GM23338 (cell line): ENCODE data around the gene CNTNAP4.

ENCODE experiments used
- CTCF ChIP-seq, 2 experiments: fragments of 200-600 bp in 1 of 2; sonication (generic) in 1 of 2; conservative IDR thresholded peaks; 2 replicates each; pipeline versions ENCODE4 v1.5.1 to v1.6.1; 2016 to 2017; ENCODE audit warnings: antibody characterized with exemption in 2 of 2, low read depth in 2 of 2, mild to moderate bottlenecking in 2 of 2, moderate library complexity in 1 of 2
- EZH2 ChIP-seq: fragments of 200-600 bp; sonication (generic); IDR thresholded peaks from one replicate; pipeline ENCODE4 v1.8.0; 2017; ENCODE audit warnings: antibody characterized with exemption, mild to moderate bottlenecking, low read depth; ENCODE audit not compliant: unreplicated experiment
- REST ChIP-seq: IDR thresholded peaks from one replicate; pipeline ENCODE4 v1.6.1; 2018; ENCODE audit warnings: antibody characterized with exemption; ENCODE audit not compliant: unreplicated experiment

- no peak for TF ChIP-seq CTCF (conservative IDR thresholded peaks at IDR 0.05; ENCODE audit: low read depth in 2 of 2)
- TF ChIP-seq REST, result no peak
- TF ChIP-seq EZH2, result no peak
These were observed 41.4 kb downstream of the CNTNAP4 start for GRCh38 chr16:76318565-76318964.
